ENCODE data around the gene MYO15A.

GRCh38 chr17:18185391-18185790 lies 76.8 kb downstream of the MYO15A start:
- TF ChIP-seq CTCF (conservative IDR thresholded peaks at IDR 0.05; ENCODE audit: low read length) (no peak), EZH2phosphoT487 (IDR thresholded peaks at IDR 0.05; ENCODE audit: borderline replicate concordance) (no peak)

Measured in Loucy (cell line).